Breast epithelium (tissue), 4 donors: ENCODE results near the gene AKT3. TPM values are rescaled to one million over a fixed set of nuclear protein-coding genes. Genes with fewer than 3 reads are reported as not detected.

Experiments used
- DNase-seq, 2 donors: peaks; one replicate each; pipeline ENCODE4 v3.0.0-alpha.2; 2019; ENCODE audit warnings: low spot score in 2 of 2
- H3K27ac ChIP-seq, 2 donors: fragments of 200-600 bp; sonication (generic) in 1 of 2; one replicate each; pipeline ENCODE4 v1.5.1; 2016 to 2019; ENCODE audit warnings: mild to moderate bottlenecking in 1 of 2
- H3K27me3 ChIP-seq, 2 donors: fragments of 200-600 bp; sonication (generic) in 1 of 2; one replicate each; pipeline versions ENCODE4 v1.5.1 to v1.6.0; 2017 to 2019; ENCODE audit warnings: control low read depth in 1 of 2, mild to moderate bottlenecking in 1 of 2
- H3K36me3 ChIP-seq: fragments of 200-600 bp; one replicate; pipeline ENCODE4 v1.5.1; 2019
- H3K4me1 ChIP-seq, 2 donors: fragments of 200-600 bp; sonication (generic); one replicate each; pipeline ENCODE4 v1.5.1; 2016 to 2019; ENCODE audit warnings: control low read depth in 1 of 2
- H3K4me3 ChIP-seq, 3 donors: fragments of 200-600 bp; sonication (generic); 1 replicate in 2 of 3; 2 replicates in 1 of 3; pipeline ENCODE4 v1.5.1; 2016 to 2019; ENCODE audit warnings: mild to moderate bottlenecking in 3 of 3, moderate library complexity in 2 of 3
- H3K9me3 ChIP-seq, 2 donors: fragments of 200-600 bp; sonication (generic) in 1 of 2; one replicate each; pipeline ENCODE4 v1.5.1; 2016 to 2019; ENCODE audit warnings: control low read depth in 1 of 2
- CTCF ChIP-seq, 3 donors: fragments of 450-650 bp; IDR thresholded peaks; one replicate each; pipeline ENCODE4 v1.5.1; 2016 to 2017; ENCODE audit warnings: antibody characterized with exemption in 3 of 3, mild to moderate bottlenecking in 3 of 3, moderate library complexity in 3 of 3
- POLR2A ChIP-seq: fragments of 450-650 bp; IDR thresholded peaks from one replicate; pipeline ENCODE4 v1.6.1; 2016; ENCODE audit warnings: antibody characterized with exemption, mild to moderate bottlenecking, moderate library complexity
- POLR2AphosphoS5 ChIP-seq, 3 donors: sonication (generic); formaldehyde crosslinking; IDR thresholded peaks; one replicate each; pipeline ENCODE4 v1.6.1; 2017; ENCODE audit warnings: antibody characterized with exemption in 3 of 3
- intact Hi-C: fragments of 100-400 bp; cut with DNase I; formaldehyde crosslinking; loops from one replicate; pipeline ENCODE4 v1.15.1; 2023; ENCODE audit warnings: low total_unique reads
- total RNA-seq, 3 donors: library from RNA; depleted of rRNA; stranded (reverse); fragments of >200 nt; gene quantifications; one replicate each; pipeline ENCODE4 v1.1.0, GENCODE V29; 2016

The AKT3 gene
- total RNA-seq, 3 donors from 2014 or later: 49.6 to 58.7 (median 58.7) TPM

- TF ChIP-seq POLR2AphosphoS5 (IDR thresholded peaks at IDR 0.05) (no peak), POLR2A (no peak), CTCF (IDR thresholded peaks at IDR 0.05) (no peak)
- H3K9me3 ChIP-seq: no peaks in the 10 kb centered on the region
- no peak for DNase-seq
- H3K36me3 ChIP-seq: no peaks in the 10 kb centered on the region
- H3K4me1 ChIP-seq: no peaks in the 10 kb centered on the region
- H3K4me3 ChIP-seq: no peak overlapping the region
- intact Hi-C loops: no loop called here
- no peaks in the 10 kb centered on the region for H3K27me3 ChIP-seq
- no peak overlapping the region for H3K27ac ChIP-seq
Observed at GRCh38 chr1:243507001-243507671, 342.9 kb downstream of the AKT3 start.

- DNase-seq: no peak
- no peaks in the 10 kb centered on the region for H3K27me3 ChIP-seq
- H3K9me3 ChIP-seq: no peaks in the 10 kb centered on the region
- intact Hi-C loops: no loop called here
- no peak for TF ChIP-seq POLR2AphosphoS5 (IDR thresholded peaks at IDR 0.05)
- no peak for TF ChIP-seq POLR2A
- TF ChIP-seq CTCF (IDR thresholded peaks at IDR 0.05): no peak
- H3K4me1 ChIP-seq: no peaks in the 10 kb centered on the region
- no peaks in the 10 kb centered on the region for H3K36me3 ChIP-seq
- no peak overlapping the region for H3K27ac ChIP-seq
- no peak overlapping the region for H3K4me3 ChIP-seq
Observed at GRCh38 chr1:243505986-243506689, 343.9 kb downstream of the AKT3 start.

GRCh38 chr1:243503155-243503554, 346.9 kb downstream of the AKT3 start:
- no peaks in the 10 kb centered on the region for H3K36me3 ChIP-seq

GRCh38 chr1:243501002-243501401, 349.0 kb downstream of the AKT3 start:
- Histone ChIP-seq H3K9me3 (no peaks in the 10 kb centered on the region), H3K4me3 (no peak overlapping the region), H3K36me3 (no peaks in the 10 kb centered on the region), H3K4me1 (no peaks in the 10 kb centered on the region), H3K27ac (no peak overlapping the region), H3K27me3 (no peaks in the 10 kb centered on the region)
- DNase-seq: no peak
- intact Hi-C loops: no loop called here
- TF ChIP-seq POLR2AphosphoS5 (IDR thresholded peaks at IDR 0.05) (no peak), CTCF (IDR thresholded peaks at IDR 0.05) (no peak), POLR2A (no peak)

More at GRCh38 chr1:243503155-243503554, 346.9 kb downstream of the AKT3 start:
- intact Hi-C loops: no loop called here
- Histone ChIP-seq H3K4me3 (no peak overlapping the region), H3K4me1 (no peaks in the 10 kb centered on the region), H3K27ac (no peak overlapping the region), H3K27me3 (no peaks in the 10 kb centered on the region), H3K9me3 (no peaks in the 10 kb centered on the region)
- TF ChIP-seq POLR2A (no peak), POLR2AphosphoS5 (IDR thresholded peaks at IDR 0.05) (no peak), CTCF (IDR thresholded peaks at IDR 0.05) (no peak)
- DNase-seq: no peak

GRCh38 chr1:243500512-243500911, 349.5 kb downstream of the AKT3 start:
- DNase-seq: no peak
- H3K27ac ChIP-seq: no peak overlapping the region
- TF ChIP-seq POLR2AphosphoS5 (IDR thresholded peaks at IDR 0.05) (no peak), CTCF (IDR thresholded peaks at IDR 0.05) (no peak), POLR2A (no peak)
- intact Hi-C loops: no loop called here
- no peaks in the 10 kb centered on the region for H3K4me1 ChIP-seq
- no peaks in the 10 kb centered on the region for H3K36me3 ChIP-seq
- no peak overlapping the region for H3K4me3 ChIP-seq
- no peaks in the 10 kb centered on the region for H3K9me3 ChIP-seq
- H3K27me3 ChIP-seq: no peaks in the 10 kb centered on the region
